IMR-90 (cell line): ENCODE results near the gene DPF1. TPM values are rescaled to one million over a fixed set of nuclear protein-coding genes. Genes with fewer than 3 reads are reported as not detected.

ENCODE experiments used
- ATAC-seq: fragments of 200-7000 bp; cut with Tn5 transposase; 2 replicates; pipeline ENCODE4 v1.9.1; 2020; ENCODE audit warnings: low read depth, mild to moderate bottlenecking, moderate library complexity
- BruUV-seq: library from RNA; stranded (reverse); fragments of 400-500 nt; replicated peaks from 2 replicates; lab custom pipeline; 2021; lab: Mats Ljungman, UMichigan
- CTCF ChIA-PET: fragments of 300-600 bp; formaldehyde crosslinking; extraction: SDS; loops from one replicate; lab custom pipeline; 2021; ENCODE audit warnings: antibody characterized with exemption; lab: Yijun Ruan, JAX
- POLR2A ChIA-PET: fragments of 300-600 bp; sonication (Branson Sonifier 250); formaldehyde crosslinking; loops from one replicate; lab custom pipeline; 2022; ENCODE audit warnings: antibody characterized with exemption; ENCODE audit not compliant: unreplicated experiment; lab: Charles Lee
- DNase-seq: peaks from one replicate; pipeline ENCODE4 v3.0.0; 2013
- H2AFZ ChIP-seq: replicated peaks from 2 replicates; pipeline ENCODE3; 2013; ENCODE audit warnings: low read length, mild to moderate bottlenecking; ENCODE audit not compliant: poor library complexity
- H2AK5ac ChIP-seq: 2 replicates; pipeline ENCODE4 v1.6.1; 2013; ENCODE audit warnings: low read depth, low read length, inconsistent platforms
- H2AK9ac ChIP-seq: replicated peaks from 2 replicates; pipeline ENCODE3; 2013; ENCODE audit warnings: mild to moderate bottlenecking, low read depth, low read length, moderate library complexity; ENCODE audit not compliant: poor library complexity
- H2BK120ac ChIP-seq: 2 replicates; pipeline ENCODE4 v1.6.1; 2013; ENCODE audit warnings: low read depth, low read length, inconsistent platforms
- H2BK15ac ChIP-seq: 3 replicates; pipeline ENCODE4 v1.6.1; 2013; ENCODE audit warnings: low read depth, low read length, inconsistent platforms
- H2BK20ac ChIP-seq: 2 replicates; pipeline ENCODE4 v1.6.1; 2013; ENCODE audit warnings: low read depth, mild to moderate bottlenecking, inconsistent platforms, low read length, moderate library complexity
- H2BK5ac ChIP-seq: 2 replicates; pipeline ENCODE4 v1.6.1; 2013; ENCODE audit warnings: mild to moderate bottlenecking, low read depth, low read length, inconsistent platforms; ENCODE audit not compliant: poor library complexity, severe bottlenecking
- H3K14ac ChIP-seq: replicated peaks from 2 replicates; pipeline ENCODE4 v1.6.1; 2013; ENCODE audit warnings: low read depth, low read length, inconsistent platforms
- H3K18ac ChIP-seq: 2 replicates; pipeline ENCODE4 v1.6.1; 2013; ENCODE audit warnings: low read depth, low read length, control low read depth
- H3K23ac ChIP-seq: 2 replicates; pipeline ENCODE4 v1.6.1; 2013; ENCODE audit warnings: low read depth, low read length, inconsistent platforms
- H3K27ac ChIP-seq: 2 replicates; pipeline ENCODE4 v1.5.1; 2013; ENCODE audit warnings: mild to moderate bottlenecking, control low read depth, low read length; ENCODE audit not compliant: insufficient read depth
- H3K27me3 ChIP-seq: 2 replicates; pipeline ENCODE4 v1.6.1; 2013; ENCODE audit warnings: low read length; ENCODE audit not compliant: control insufficient read depth, insufficient read depth
- H3K36me3 ChIP-seq: 2 replicates; pipeline ENCODE4 v1.6.1; 2013; ENCODE audit warnings: low read length, mixed read lengths; ENCODE audit not compliant: control insufficient read depth, insufficient read depth
- H3K4ac ChIP-seq: 2 replicates; pipeline ENCODE4 v1.6.1; 2013; ENCODE audit warnings: low read depth, low read length, inconsistent platforms
- H3K4me1 ChIP-seq: 2 replicates; pipeline ENCODE4 v1.6.1; 2013; ENCODE audit warnings: low read length, mixed read lengths; ENCODE audit not compliant: control insufficient read depth, insufficient read depth
- H3K4me2 ChIP-seq: 2 replicates; pipeline ENCODE4 v1.6.1; 2013; ENCODE audit warnings: low read depth, mild to moderate bottlenecking, control low read depth, low read length, moderate library complexity
- H3K4me3 ChIP-seq: 2 replicates; pipeline ENCODE4 v1.5.1; 2013; ENCODE audit warnings: low read depth, mild to moderate bottlenecking, control low read depth, low read length, moderate library complexity; ENCODE audit not compliant: insufficient read depth
- H3K56ac ChIP-seq: 2 replicates; pipeline ENCODE4 v1.6.1; 2013; ENCODE audit warnings: low read length, inconsistent platforms; ENCODE audit not compliant: insufficient read depth; ENCODE audit errors: extremely low read depth
- H3K79me1 ChIP-seq, 2 experiments: 2 replicates each; pipeline ENCODE4 v1.6.1; 2013; ENCODE audit warnings: low read length in 2 of 2, inconsistent platforms in 1 of 2, low read depth in 1 of 2
- H3K9ac ChIP-seq: 2 replicates; pipeline ENCODE4 v1.6.1; 2013; ENCODE audit warnings: low read depth, low read length, control low read depth
- H3K9me1 ChIP-seq: 2 replicates; pipeline ENCODE4 v1.6.1; 2013; ENCODE audit warnings: low read length, inconsistent platforms; ENCODE audit not compliant: insufficient read depth
- H3K9me3 ChIP-seq: 2 replicates; pipeline ENCODE4 v1.6.1; 2013; ENCODE audit warnings: low read length; ENCODE audit not compliant: control insufficient read depth, insufficient read depth
- H4K20me1 ChIP-seq: 2 replicates; pipeline ENCODE4 v1.6.1; 2013; ENCODE audit warnings: low read length, inconsistent platforms; ENCODE audit not compliant: insufficient read depth
- H4K5ac ChIP-seq: 2 replicates; pipeline ENCODE4 v1.6.1; 2013; ENCODE audit warnings: mild to moderate bottlenecking, low read depth, low read length, control low read depth
- H4K8ac ChIP-seq, 2 experiments: 2 replicates each; pipeline ENCODE4 v1.6.1; 2013; ENCODE audit warnings: low read depth in 2 of 2, low read length in 2 of 2, control low read depth in 1 of 2, inconsistent platforms in 1 of 2
- H4K91ac ChIP-seq: 2 replicates; pipeline ENCODE4 v1.6.1; 2013; ENCODE audit warnings: low read depth, low read length, inconsistent platforms; ENCODE audit not compliant: insufficient read depth
- BHLHE40 ChIP-seq: fragments of 150-350 bp; IDR thresholded peaks from 2 replicates; pipeline ENCODE4 v1.6.1; 2016; ENCODE audit warnings: mild to moderate bottlenecking, low read depth, low read length
- CHD1 ChIP-seq: IDR thresholded peaks from 2 replicates; pipeline ENCODE4 v1.6.1; 2012; ENCODE audit warnings: low read depth, low read length, improper control_type of control experiment
- CTCF ChIP-seq: conservative IDR thresholded peaks from 2 replicates; pipeline ENCODE4 v1.5.1; 2012; ENCODE audit warnings: mild to moderate bottlenecking, low read depth, low read length, improper control_type of control experiment
- FOS ChIP-seq: fragments of 150-350 bp; IDR thresholded peaks from 2 replicates; pipeline ENCODE4 v1.6.1; 2016; ENCODE audit warnings: low read depth, low read length
- MAZ ChIP-seq: IDR thresholded peaks from 2 replicates; pipeline ENCODE4 v1.6.1; 2012; ENCODE audit warnings: low read depth, mild to moderate bottlenecking, low read length, improper control_type of control experiment, moderate library complexity, borderline replicate concordance
- RAD21 ChIP-seq: IDR thresholded peaks from 2 replicates; pipeline ENCODE4 v1.6.1; 2012; ENCODE audit warnings: low read length, improper control_type of control experiment
- RFX5 ChIP-seq: IDR thresholded peaks from 2 replicates; pipeline ENCODE4 v1.8.0; 2012; ENCODE audit warnings: low read depth, mild to moderate bottlenecking, low read length, moderate library complexity
- WGBS, 2 experiments: methylation state at CpG; one replicate each; pipeline versions ENCODE4 v1.1.5 to v1.1.7; 2013; ENCODE audit warnings: missing lambda C conversion rate in 2 of 2; ENCODE audit not compliant: insufficient read length in 1 of 2; ENCODE audit errors: extremely low coverage in 2 of 2; 5-methylcytosine and 5-hydroxymethylcytosine counted together
- dilution Hi-C: fragments of 300-500 bp; cut with HindIII; formaldehyde crosslinking; loops from one replicate; pipeline ENCODE4 v1.14.3; 2018; ENCODE audit warnings: low sequenced_read_pairs; ENCODE audit not compliant: unreplicated experiment
- in situ Hi-C: fragments of 300-500 bp; cut with MboI; formaldehyde crosslinking; loops from 3 replicates; pipeline ENCODE4 v1.14.3; 2019; ENCODE audit warnings: low sequenced_read_pairs, inconsistent platforms, mixed read lengths
- intact Hi-C: fragments of 100-400 bp; cut with micrococcal nuclease; formaldehyde crosslinking; loops from 2 replicates; pipeline ENCODE4 v1.10.0; 2022
- polyA plus RNA-seq, 3 experiments: library from polyadenylated mRNA; depleted of rRNA; stranded (reverse); fragments of >200 nt; gene quantifications; 2 replicates each; pipeline ENCODE4 v1.2.3, GENCODE V29; 2012; ENCODE audit warnings: low replicate concordance in 1 of 3
- total RNA-seq: library from RNA; depleted of rRNA; stranded (reverse); fragments of >200 nt; gene quantifications from 2 replicates; pipeline ENCODE4 v1.2.3, GENCODE V29; 2012

DPF1 gene
- total and polyA plus RNA-seq, 2 of the 4 experiments (the other 2 are of a cell fraction): 3.2 to 5.5 TPM

DNA sequence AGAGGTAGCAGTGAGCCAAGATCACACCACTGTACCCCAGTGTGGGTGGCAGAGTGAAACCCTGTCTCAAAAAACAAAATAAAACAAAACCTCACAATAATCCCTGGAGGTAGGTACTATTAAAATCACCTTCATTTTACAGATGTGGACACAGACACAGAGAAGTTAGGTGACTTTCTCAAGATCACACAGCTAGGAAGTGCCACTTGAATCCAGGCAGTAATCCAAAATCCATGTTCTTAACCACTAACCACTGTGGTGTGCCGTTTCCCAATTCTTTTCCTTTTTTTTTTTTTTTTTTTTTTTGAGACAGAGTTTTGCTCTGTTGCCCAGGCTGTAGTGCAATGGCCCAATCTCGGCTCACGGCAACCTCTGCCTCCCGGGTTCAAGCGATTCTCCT, 23.1 kb upstream of the DPF1 start:
- H3K56ac ChIP-seq: no peak overlapping the region
- H3K36me3 ChIP-seq: no peaks in the 10 kb centered on the region
- no peak overlapping the region for H2BK5ac ChIP-seq
- H3K27me3 ChIP-seq: no peaks in the 10 kb centered on the region
- in situ Hi-C loops: loop anchor here (25.0 kb wide), 1 partner anchor 390 kb away; the partner anchor contains the start of gene ACTN4
- H2BK15ac ChIP-seq: peak overlapping the region; percentile 49; the same call in 1 of the 3 replicates
- H3K18ac ChIP-seq: no peak overlapping the region
- ChIA-PET POLR2A (no interaction called here), CTCF (interaction anchor here (0.6 to 0.7 kb wide), 2 partner anchors 66 to 89 kb away, joined by 3 read pairs; no protein-coding TSS in a partner anchor)
- dilution Hi-C loops: no loop called here
- no peak overlapping the region for H3K9ac ChIP-seq
- no peak overlapping the region for H3K4ac ChIP-seq
- H3K4me1 ChIP-seq: peaks cover 17% of the 10 kb centered on the region
- no peak overlapping the region for H3K4me3 ChIP-seq
- no peak overlapping the region for H4K8ac ChIP-seq
- H3K9me1 ChIP-seq: no peaks in the 10 kb centered on the region
- H3K9me3 ChIP-seq: no peaks in the 10 kb centered on the region
- no peak overlapping the region for H4K5ac ChIP-seq
- no peak overlapping the region for H2BK20ac ChIP-seq
- H4K20me1 ChIP-seq: no peaks in the 10 kb centered on the region
- H3K14ac ChIP-seq: no peak overlapping the region
- BruUV-seq: no TSS peak
- H2AK9ac ChIP-seq: no peak overlapping the region
- H3K79me1 ChIP-seq: no peaks in the 10 kb centered on the region
- H3K23ac ChIP-seq: no peak overlapping the region
- no CpG with 5 or more reads among the region's 5 CpGs for WGBS, 2 experiments
- peak overlapping the region; percentile 77; the same call in 1 of the 2 replicates for H2AK5ac ChIP-seq
- no peak overlapping the region for H4K91ac ChIP-seq
- no peak overlapping the region for H3K27ac ChIP-seq
- intact Hi-C loops: no loop called here
- ATAC-seq: no peak
- no peak overlapping the region for H2AFZ ChIP-seq
- H2BK120ac ChIP-seq: no peak overlapping the region; the same call in 1 of the 2 replicates
- no peak for TF ChIP-seq BHLHE40
- no peak for TF ChIP-seq FOS
- TF ChIP-seq CHD1: no peak
- TF ChIP-seq MAZ: no peak
- no peak for TF ChIP-seq RFX5
- no peak for TF ChIP-seq RAD21
- TF ChIP-seq CTCF: no peak
- DNase-seq: no peak
- no peak overlapping the region for H3K4me2 ChIP-seq
